ENCODE results near the gene TM4SF20.

TM4SF20 gene

GRCh38 chr2:227320305-227321094, 58.6 kb downstream of the TM4SF20 start:
- H3K27me3 ChIP-seq (ENCODE audit: insufficient read depth, poor library complexity, severe bottlenecking), result no peaks in the 10 kb centered on the region
- H3K4me3 ChIP-seq (replicated peaks; ENCODE audit: insufficient read depth, low read length), result no peak overlapping the region
- H3K27ac ChIP-seq (replicated peaks), result no peak overlapping the region
- TF ChIP-seq GABPA (IDR thresholded peaks at IDR 0.05; ENCODE audit: low read depth) (no peak), SPI1 (IDR thresholded peaks at IDR 0.05; ENCODE audit: borderline replicate concordance, low read depth) (no peak), POLR2AphosphoS5 (IDR thresholded peaks at IDR 0.05; ENCODE audit: low read depth) (no peak)
- TF ChIP-seq, protein P1, sequence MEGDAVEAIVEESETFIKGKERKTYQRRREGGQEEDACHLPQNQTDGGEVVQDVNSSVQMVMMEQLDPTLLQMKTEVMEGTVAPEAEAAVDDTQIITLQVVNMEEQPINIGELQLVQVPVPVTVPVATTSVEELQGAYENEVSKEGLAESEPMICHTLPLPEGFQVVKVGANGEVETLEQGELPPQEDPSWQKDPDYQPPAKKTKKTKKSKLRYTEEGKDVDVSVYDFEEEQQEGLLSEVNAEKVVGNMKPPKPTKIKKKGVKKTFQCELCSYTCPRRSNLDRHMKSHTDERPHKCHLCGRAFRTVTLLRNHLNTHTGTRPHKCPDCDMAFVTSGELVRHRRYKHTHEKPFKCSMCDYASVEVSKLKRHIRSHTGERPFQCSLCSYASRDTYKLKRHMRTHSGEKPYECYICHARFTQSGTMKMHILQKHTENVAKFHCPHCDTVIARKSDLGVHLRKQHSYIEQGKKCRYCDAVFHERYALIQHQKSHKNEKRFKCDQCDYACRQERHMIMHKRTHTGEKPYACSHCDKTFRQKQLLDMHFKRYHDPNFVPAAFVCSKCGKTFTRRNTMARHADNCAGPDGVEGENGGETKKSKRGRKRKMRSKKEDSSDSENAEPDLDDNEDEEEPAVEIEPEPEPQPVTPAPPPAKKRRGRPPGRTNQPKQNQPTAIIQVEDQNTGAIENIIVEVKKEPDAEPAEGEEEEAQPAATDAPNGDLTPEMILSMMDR (IDR thresholded peaks at IDR 0.05; ENCODE audit: insufficient read depth, low read length), result no peak
- TF ChIP-seq, protein P2, sequence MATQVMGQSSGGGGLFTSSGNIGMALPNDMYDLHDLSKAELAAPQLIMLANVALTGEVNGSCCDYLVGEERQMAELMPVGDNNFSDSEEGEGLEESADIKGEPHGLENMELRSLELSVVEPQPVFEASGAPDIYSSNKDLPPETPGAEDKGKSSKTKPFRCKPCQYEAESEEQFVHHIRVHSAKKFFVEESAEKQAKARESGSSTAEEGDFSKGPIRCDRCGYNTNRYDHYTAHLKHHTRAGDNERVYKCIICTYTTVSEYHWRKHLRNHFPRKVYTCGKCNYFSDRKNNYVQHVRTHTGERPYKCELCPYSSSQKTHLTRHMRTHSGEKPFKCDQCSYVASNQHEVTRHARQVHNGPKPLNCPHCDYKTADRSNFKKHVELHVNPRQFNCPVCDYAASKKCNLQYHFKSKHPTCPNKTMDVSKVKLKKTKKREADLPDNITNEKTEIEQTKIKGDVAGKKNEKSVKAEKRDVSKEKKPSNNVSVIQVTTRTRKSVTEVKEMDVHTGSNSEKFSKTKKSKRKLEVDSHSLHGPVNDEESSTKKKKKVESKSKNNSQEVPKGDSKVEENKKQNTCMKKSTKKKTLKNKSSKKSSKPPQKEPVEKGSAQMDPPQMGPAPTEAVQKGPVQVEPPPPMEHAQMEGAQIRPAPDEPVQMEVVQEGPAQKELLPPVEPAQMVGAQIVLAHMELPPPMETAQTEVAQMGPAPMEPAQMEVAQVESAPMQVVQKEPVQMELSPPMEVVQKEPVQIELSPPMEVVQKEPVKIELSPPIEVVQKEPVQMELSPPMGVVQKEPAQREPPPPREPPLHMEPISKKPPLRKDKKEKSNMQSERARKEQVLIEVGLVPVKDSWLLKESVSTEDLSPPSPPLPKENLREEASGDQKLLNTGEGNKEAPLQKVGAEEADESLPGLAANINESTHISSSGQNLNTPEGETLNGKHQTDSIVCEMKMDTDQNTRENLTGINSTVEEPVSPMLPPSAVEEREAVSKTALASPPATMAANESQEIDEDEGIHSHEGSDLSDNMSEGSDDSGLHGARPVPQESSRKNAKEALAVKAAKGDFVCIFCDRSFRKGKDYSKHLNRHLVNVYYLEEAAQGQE (IDR thresholded peaks at IDR 0.05; ENCODE audit: insufficient replicate concordance, low read depth), result no peak
- no peak for DNase-seq (ENCODE audit: low read depth in 1 of 2, low spot score in 1 of 2)

GRCh38 chr2:227317834-227318233, 61.3 kb downstream of the TM4SF20 start:
- Histone ChIP-seq H3K27ac (replicated peaks) (no peak overlapping the region), H3K4me3 (replicated peaks; ENCODE audit: insufficient read depth, low read length) (no peak overlapping the region), H3K27me3 (ENCODE audit: insufficient read depth, poor library complexity, severe bottlenecking) (no peaks in the 10 kb centered on the region)
- no peak for DNase-seq (ENCODE audit: low read depth in 1 of 2, low spot score in 1 of 2)
- TF ChIP-seq SPI1 (IDR thresholded peaks at IDR 0.05; ENCODE audit: borderline replicate concordance, low read depth), result no peak
- TF ChIP-seq, protein P1 (IDR thresholded peaks at IDR 0.05; ENCODE audit: insufficient read depth, low read length), result no peak
- TF ChIP-seq, protein P2 (IDR thresholded peaks at IDR 0.05; ENCODE audit: insufficient replicate concordance, low read depth), result no peak
- no peak for TF ChIP-seq POLR2AphosphoS5 (IDR thresholded peaks at IDR 0.05; ENCODE audit: low read depth)
- TF ChIP-seq GABPA (IDR thresholded peaks at IDR 0.05; ENCODE audit: low read depth), result no peak

GRCh38 chr2:227313310-227313709, 65.8 kb downstream of the TM4SF20 start:
- no peak for TF ChIP-seq POLR2AphosphoS5 (IDR thresholded peaks at IDR 0.05; ENCODE audit: low read depth)
- TF ChIP-seq SPI1 (IDR thresholded peaks at IDR 0.05; ENCODE audit: borderline replicate concordance, low read depth), result no peak
- TF ChIP-seq GABPA (IDR thresholded peaks at IDR 0.05; ENCODE audit: low read depth), result no peak
- TF ChIP-seq, protein P2 (IDR thresholded peaks at IDR 0.05; ENCODE audit: insufficient replicate concordance, low read depth), result no peak
- TF ChIP-seq, protein P1 (IDR thresholded peaks at IDR 0.05; ENCODE audit: insufficient read depth, low read length), result no peak
- no peaks in the 10 kb centered on the region for H3K27me3 ChIP-seq (ENCODE audit: insufficient read depth, poor library complexity, severe bottlenecking)
- no peak overlapping the region for H3K27ac ChIP-seq (replicated peaks)
- DNase-seq (ENCODE audit: low read depth in 1 of 2, low spot score in 1 of 2), result no peak
- H3K4me3 ChIP-seq (replicated peaks; ENCODE audit: insufficient read depth, low read length), result no peak overlapping the region
